ENCODE data around the gene TAB2. TPM values are rescaled to one million over a fixed set of nuclear protein-coding genes. Genes with fewer than 3 reads are reported as not detected.

The TAB2 gene
- total and polyA plus RNA-seq, 2 of the 8 experiments (the other 6 are each of a cell fraction or from before 2014, with no cell fraction given): 40.4 to 63.0 TPM

DNA sequence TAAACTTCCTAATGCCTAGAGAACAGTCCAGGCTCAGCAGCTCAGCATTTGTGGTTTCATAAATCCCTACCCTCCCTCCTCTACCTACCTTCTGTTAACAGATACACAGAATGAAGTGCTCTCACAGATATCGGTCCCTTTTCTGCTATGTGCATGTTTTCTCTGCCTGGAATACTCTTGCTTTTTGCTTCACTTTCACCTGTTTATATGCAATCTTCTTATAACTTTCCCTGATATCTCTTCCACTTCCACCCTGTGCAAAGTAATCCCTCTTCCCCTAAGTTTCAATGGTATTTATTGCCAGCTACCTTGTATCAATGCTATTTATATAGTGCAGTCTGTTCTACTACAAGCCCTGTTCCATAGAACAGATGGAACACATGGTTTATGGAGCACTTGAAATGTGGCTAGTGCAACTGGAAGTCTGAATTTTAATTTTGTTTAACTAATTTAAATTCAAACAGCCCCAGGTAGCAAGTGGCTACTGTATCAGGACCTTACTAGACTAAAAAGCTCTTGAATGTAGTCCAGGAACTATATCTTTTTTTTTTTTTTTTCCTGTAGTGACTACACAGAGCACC lies 3.1 kb upstream of the TAB2 start:
- no peak overlapping the region for H2BK20ac ChIP-seq (ENCODE audit: low read length)

More for the DNA sequence above, 3.1 kb upstream of the TAB2 start:
- FAIRE-seq (no peak), DNase-seq (ENCODE audit: low read depth in 1 of 2, low spot score in 2 of 2) (no peak)
- CTCF ChIA-PET (ENCODE audit: partially characterized antibody): interaction anchor here (0.5 to 0.7 kb wide), 3 partner anchors 13 to 379 kb away, joined by 3 to 4 read pairs (median 3); no protein-coding TSS in a partner anchor
- no peak overlapping the region for H3K9ac ChIP-seq (replicated peaks in 1 of 4; ENCODE audit: extremely low read depth in 1 of 4, low read depth in 3 of 4, low read length in 3 of 4)
- H3K14ac ChIP-seq (ENCODE audit: insufficient read length): no peak overlapping the region
- H3K4me2 ChIP-seq (ENCODE audit: insufficient read depth in 1 of 2, low read depth in 2 of 2, low read length in 2 of 2): no peak overlapping the region
- H4K5ac ChIP-seq (ENCODE audit: insufficient read length, low read depth, low read length): no peak overlapping the region
- no peak overlapping the region for H4K8ac ChIP-seq (ENCODE audit: extremely low read depth, insufficient read depth, low read length)
- H3K36me3 ChIP-seq (ENCODE audit: control insufficient read depth in 2 of 4, insufficient read depth in 4 of 4, low read length in 3 of 4): no peaks in the 10 kb centered on the region
- TF ChIP-seq, protein P1, sequence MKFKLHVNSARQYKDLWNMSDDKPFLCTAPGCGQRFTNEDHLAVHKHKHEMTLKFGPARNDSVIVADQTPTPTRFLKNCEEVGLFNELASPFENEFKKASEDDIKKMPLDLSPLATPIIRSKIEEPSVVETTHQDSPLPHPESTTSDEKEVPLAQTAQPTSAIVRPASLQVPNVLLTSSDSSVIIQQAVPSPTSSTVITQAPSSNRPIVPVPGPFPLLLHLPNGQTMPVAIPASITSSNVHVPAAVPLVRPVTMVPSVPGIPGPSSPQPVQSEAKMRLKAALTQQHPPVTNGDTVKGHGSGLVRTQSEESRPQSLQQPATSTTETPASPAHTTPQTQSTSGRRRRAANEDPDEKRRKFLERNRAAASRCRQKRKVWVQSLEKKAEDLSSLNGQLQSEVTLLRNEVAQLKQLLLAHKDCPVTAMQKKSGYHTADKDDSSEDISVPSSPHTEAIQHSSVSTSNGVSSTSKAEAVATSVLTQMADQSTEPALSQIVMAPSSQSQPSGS (IDR thresholded peaks at IDR 0.05; ENCODE audit: low read length): no peak
- no peak for TF ChIP-seq ASH2L (IDR thresholded peaks at IDR 0.05; ENCODE audit: low read length)
- no peak for TF ChIP-seq CBX5 (IDR thresholded peaks at IDR 0.05; ENCODE audit: low read depth, low read length)
- no peak for TF ChIP-seq EGR1 (IDR thresholded peaks at IDR 0.05; ENCODE audit: borderline replicate concordance, low read depth, low read length)
- no peaks in the 10 kb centered on the region for H3K27me3 ChIP-seq (replicated peaks in 1 of 4; ENCODE audit: control insufficient read depth in 3 of 4, extremely low read depth in 1 of 4, insufficient read depth in 3 of 4, low read length in 3 of 4)
- H3K27ac ChIP-seq (ENCODE audit: low read depth, low read length): no peak overlapping the region
- H2BK5ac ChIP-seq (ENCODE audit: low read depth, low read length): no peak overlapping the region
- H3K18ac ChIP-seq (ENCODE audit: extremely low read depth, low read length): no peak overlapping the region
- H3K4ac ChIP-seq (replicated peaks; ENCODE audit: insufficient read length, low read depth, low read length): no peak overlapping the region
- no peak overlapping the region for H3K56ac ChIP-seq (replicated peaks; ENCODE audit: insufficient read length, low read depth, low read length)
- no peaks in the 10 kb centered on the region for H3K79me1 ChIP-seq (ENCODE audit: low read depth, low read length)
- H3K4me3 ChIP-seq (ENCODE audit: extremely low read depth in 1 of 4, insufficient read depth in 2 of 4, low read depth in 3 of 4, low read length in 4 of 4): no peak overlapping the region
- peaks cover 0 to 3% (median 0%) of the 10 kb centered on the region in 4 experiments; a peak in 2 of 7 replicates for H3K4me1 ChIP-seq (replicated peaks in 1 of 4; ENCODE audit: control insufficient read depth in 3 of 4, insufficient read depth in 4 of 4, low read length in 3 of 4)
- no peak overlapping the region for H2BK120ac ChIP-seq (replicated peaks; ENCODE audit: low read depth, low read length)
- no peak overlapping the region for H2AK5ac ChIP-seq (ENCODE audit: low read depth, low read length)
- WGBS, 2 experiments (ENCODE audit: extremely low coverage in 1 of 2, insufficient coverage in 1 of 2, insufficient read length in 1 of 2, insufficient replicate concordance in 2 of 2, low coverage in 1 of 2, low lambda C conversion rate in 2 of 2, missing lambda C conversion rate in 1 of 2): 86% methylated on average over 1 of the region's 1 CpG; no CpG with 5 or more reads in 1 of the 2 experiments
- POLR2A ChIA-PET (ENCODE audit: partially characterized antibody): no interaction called here
- no peak overlapping the region for H2BK12ac ChIP-seq (ENCODE audit: low read depth, low read length)
- no peak overlapping the region for H2AFZ ChIP-seq (ENCODE audit: low read length)
- no peaks in the 10 kb centered on the region for H3K9me3 ChIP-seq (ENCODE audit: insufficient read depth in 2 of 2, low read depth in 1 of 2, low read length in 1 of 2)
- peaks cover 0 to 4% of the 10 kb centered on the region in 2 experiments for H4K20me1 ChIP-seq (replicated peaks in 1 of 2; ENCODE audit: control insufficient read depth in 1 of 2, insufficient read depth in 2 of 2, low read length in 2 of 2)
- peaks cover 3% of the 10 kb centered on the region; the same call in 1 of the 2 replicates for H3K23me2 ChIP-seq (ENCODE audit: low read depth, low read length)
- no peak overlapping the region for H3K23ac ChIP-seq (ENCODE audit: insufficient read length)
- H3K79me2 ChIP-seq (ENCODE audit: control insufficient read depth in 1 of 2, insufficient read depth in 2 of 2, low read length in 2 of 2): peaks cover 4 to 12% of the 10 kb centered on the region in 2 experiments
- H2BK15ac ChIP-seq (ENCODE audit: low read length): no peak overlapping the region
- H4K91ac ChIP-seq (replicated peaks; ENCODE audit: insufficient read length, low read length): no peak overlapping the region
